Activated effector memory CD4-positive, alpha-beta T cell treated with Interleukin-2 at 50 U/mL for 16 hours (primary cell): ENCODE results near the gene TIAM1.

ENCODE experiments used
- DNase-seq: peaks from one replicate; pipeline ENCODE4 v3.0.0-alpha.2; 2020

TIAM1 gene

GRCh38 chr21:31284797-31285397 lies 59.2 kb downstream of the TIAM1 start:
- no peak for DNase-seq

- DNase-seq = peak; percentile 1
These were observed 61.0 kb downstream of the TIAM1 start for GRCh38 chr21:31283025-31283424.

- no peak for DNase-seq
These were observed 61.9 kb downstream of the TIAM1 start for GRCh38 chr21:31282095-31282709.

- DNase-seq = no peak
These were observed 62.5 kb downstream of the TIAM1 start for GRCh38 chr21:31281561-31281960.

GRCh38 chr21:31279986-31280385 lies 64.1 kb downstream of the TIAM1 start:
- DNase-seq = no peak

DNA sequence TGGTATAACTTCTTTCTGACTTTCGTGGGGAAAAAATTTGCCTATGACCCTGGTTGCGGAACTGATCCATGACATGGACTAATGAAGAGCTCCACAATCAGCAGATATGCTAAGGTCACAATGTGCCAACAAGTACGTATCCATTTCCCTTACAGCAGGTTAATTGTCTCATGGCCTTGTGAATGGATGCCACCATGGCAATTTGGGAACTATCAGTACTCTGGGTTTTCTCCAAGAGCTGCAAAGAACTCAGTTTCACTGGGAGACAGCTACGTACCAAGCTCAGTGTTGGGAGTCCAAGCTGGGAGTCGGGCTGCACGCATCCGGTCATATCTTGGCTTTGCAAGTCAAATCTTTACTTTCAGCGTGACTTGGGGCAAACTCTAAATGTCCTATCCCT lies 64.8 kb downstream of the TIAM1 start:
- DNase-seq = no peak

DNA sequence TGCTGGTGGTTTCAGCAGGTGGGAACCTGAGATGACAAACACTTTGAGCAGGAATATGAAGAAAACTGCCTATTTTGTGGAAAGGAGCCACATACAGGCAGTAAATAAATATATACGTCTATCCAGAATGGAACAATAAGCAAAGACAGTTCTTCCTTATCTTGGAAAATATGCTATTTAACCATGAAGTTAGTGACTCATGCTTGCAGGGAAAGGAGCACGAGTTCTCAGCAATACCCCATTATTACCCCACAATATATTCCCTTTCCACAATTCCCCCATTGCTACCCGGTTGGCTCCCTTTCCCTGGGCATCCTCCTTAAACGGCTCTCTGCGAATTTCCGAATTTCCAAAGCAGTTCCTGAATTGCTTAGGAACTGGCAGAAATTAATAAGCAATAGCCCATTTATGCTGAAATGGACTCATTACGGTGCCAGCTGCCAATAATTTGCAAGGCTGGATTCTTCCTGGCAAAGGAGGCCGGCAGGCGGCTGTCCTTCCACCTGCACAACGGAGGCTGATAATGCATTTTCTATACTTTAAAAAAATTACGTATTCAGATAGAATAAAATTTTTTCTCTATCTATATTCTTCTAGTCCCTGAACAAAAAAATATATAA lies 65.4 kb downstream of the TIAM1 start:
- no peak for DNase-seq

- DNase-seq = no peak
These were observed 67.4 kb downstream of the TIAM1 start for GRCh38 chr21:31276663-31277062.

- no peak for DNase-seq
These were observed 68.2 kb downstream of the TIAM1 start for GRCh38 chr21:31275901-31276300.

DNA sequence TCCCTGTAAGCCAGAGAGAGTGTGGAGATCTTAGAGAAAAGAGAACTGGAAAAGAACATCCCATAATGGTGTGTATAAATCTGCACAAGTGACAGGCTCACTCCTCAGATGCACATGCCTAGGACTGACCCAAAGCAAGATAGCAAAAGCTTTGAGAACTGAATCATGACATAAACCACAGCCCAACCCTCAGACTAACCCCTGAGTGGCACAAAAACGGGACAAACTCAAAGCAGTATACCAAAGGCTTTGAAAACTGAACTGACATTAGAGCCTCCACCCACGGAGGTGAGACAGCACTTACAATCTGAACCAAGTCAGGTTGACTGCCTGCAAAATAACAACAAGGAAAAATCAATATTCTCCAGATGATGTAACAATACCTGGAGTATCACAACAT lies 70.8 kb downstream of the TIAM1 start:
- no peak for DNase-seq

DNA sequence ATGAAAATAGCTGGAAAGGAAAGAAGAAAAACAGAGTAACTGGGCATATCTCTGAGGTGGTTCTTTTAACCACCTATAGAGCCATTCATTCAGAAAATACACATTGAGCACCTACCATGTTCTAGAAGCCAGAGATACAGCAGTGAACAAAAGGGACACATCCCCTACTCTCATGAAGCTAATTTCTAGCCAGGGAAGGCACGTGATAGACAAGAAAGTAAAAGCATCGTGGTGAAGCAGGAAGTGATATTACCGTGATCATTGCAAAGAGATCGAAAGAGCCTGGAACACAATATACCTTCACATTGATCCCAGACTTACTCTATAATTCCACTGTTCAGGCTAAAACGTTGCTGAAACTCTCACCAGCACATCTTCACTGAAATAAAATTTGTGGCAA lies 76.0 kb downstream of the TIAM1 start:
- no peak for DNase-seq

GRCh38 chr21:31267644-31268043 lies 76.4 kb downstream of the TIAM1 start:
- no peak for DNase-seq

- DNase-seq = no peak
These were observed 77.8 kb downstream of the TIAM1 start for GRCh38 chr21:31266241-31266640.

DNA sequence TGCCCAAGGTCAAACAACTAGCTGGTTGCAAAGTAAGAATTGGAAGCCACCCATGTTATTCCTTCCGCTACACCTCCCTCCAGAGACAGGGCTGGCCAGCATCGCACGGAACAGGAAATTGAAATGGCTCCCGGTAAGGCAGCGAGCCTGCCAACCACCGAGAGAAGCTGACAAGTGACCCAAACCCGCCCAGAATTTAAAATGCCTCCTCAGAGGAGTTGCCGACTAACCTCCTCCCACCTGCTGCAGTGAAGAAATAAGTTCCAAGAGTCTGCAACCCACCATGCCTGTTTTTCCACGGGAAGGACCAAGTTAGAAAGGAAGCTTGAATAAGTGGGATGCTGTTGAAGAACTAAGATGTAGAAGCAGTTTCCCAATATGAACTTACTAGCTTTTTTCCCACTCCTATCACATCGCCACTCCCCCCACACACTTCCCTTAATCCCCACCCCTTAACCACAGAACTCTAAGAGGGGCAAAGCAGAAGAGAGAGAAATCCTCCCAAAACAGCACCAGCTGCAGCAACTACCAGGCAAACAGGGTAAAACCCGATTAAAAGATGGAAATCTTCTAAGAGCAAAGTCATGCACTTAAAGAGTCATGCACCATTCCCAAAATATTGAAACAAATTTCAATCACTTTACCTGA lies 78.6 kb downstream of the TIAM1 start:
- DNase-seq = no peak

GRCh38 chr21:31264574-31264973 lies 79.5 kb downstream of the TIAM1 start:
- DNase-seq = no peak

- DNase-seq = no peak
These were observed 81.3 kb downstream of the TIAM1 start for GRCh38 chr21:31262728-31263127.

GRCh38 chr21:31261759-31262158 lies 82.3 kb downstream of the TIAM1 start:
- no peak for DNase-seq

DNA sequence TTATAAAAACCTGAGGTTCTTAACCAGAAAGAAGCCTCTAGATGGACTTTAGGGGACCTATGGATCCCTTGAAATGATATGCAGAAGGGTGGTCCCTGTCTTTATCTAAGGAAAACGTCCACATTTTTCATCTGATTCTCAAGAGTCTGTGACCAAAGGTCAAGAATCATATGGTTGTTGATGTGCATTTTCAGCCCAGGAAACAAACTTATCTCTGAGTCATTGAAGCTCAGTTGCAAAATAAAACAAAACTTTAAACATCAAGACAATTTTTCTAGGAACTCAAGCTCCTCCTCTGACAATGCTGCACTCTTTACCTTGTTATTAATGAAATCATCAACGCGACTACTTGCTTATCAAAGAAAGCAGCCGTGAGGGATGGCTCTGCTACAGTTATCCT lies 83.3 kb downstream of the TIAM1 start:
- no peak for DNase-seq

- DNase-seq = no peak
These were observed 86.0 kb downstream of the TIAM1 start for GRCh38 chr21:31258073-31258472.

DNA sequence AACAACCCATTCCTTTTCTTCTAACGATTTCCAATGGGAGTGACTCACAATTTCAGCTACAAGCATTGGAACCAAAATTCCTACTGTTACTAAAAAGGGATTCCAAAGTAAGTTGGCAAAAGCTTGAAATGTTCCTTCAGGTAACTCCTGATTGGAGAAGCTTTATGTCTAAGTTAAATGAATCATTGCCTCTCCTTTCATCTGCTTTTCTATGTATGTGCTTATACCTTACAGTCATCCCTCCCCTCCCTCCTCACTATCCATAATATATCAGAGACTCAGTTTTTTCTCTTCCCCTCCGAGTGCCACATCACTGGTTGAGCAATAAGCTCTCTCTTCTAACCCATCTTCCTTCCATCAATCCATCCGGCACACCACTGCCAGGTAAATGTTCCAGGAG lies 86.8 kb downstream of the TIAM1 start:
- no peak for DNase-seq

DNA sequence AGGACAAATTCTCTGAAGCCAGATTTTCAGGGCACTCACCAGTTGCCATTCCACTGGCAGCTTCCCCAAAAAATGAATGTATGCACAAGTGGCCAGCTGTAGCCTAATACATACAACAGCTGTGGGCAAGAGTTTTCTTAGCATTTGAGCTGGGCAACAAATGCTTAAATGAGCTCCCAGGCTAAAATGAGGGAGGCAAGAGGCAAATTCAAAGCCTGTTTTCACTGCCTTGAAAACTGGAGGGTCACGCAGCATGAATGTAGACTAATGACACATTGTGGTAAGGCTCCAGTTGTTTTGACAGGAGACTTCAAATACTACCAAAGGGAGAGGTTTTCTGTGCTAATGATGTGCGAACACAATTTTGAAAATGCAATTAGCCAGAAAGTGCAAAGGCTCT lies 88.2 kb downstream of the TIAM1 start:
- no peak for DNase-seq

DNA sequence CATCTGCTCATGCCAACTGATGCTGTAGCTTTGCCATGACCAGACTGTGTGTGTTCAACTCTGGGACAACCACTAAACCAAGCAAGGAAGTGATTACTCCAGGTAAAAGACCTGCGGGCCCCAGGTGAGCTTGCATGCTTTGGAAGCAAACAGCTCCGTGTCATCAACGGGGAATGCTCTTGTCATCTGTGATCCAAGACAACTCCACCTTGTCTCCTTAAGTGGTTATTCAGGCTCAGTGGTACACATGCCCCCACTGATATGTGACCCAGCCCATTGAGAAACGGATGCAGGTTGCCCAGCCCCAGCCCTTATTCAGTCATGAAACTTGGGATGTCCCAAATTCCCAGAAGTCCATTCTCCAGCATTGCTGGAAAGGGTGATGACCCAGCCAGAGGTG lies 89.0 kb downstream of the TIAM1 start:
- no peak for DNase-seq

DNA sequence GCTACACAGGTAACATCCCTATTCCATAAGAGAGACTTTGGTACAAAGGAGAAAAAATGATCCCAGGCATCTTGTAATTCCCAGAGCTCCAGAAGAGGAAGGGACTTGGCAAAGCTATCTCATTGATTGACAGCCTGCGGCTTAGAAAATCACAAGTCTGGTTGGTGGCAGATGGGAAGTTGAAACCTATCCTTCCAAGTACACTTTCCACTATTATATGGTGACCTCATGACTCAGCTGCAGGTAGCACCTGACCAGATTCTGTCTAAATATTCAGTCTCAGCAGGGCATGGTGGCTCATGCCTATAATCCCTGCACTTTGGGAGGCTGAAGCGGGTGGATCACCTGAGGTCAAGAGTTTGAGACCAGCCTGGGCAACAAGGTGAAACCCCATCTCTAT lies 89.9 kb downstream of the TIAM1 start:
- DNase-seq = no peak

- no peak for DNase-seq
These were observed 90.4 kb downstream of the TIAM1 start for GRCh38 chr21:31253684-31254083.
